ENCODE data around the gene PRKCB. TPM values are rescaled to one million over a fixed set of nuclear protein-coding genes. Genes with fewer than 3 reads are reported as not detected.

The PRKCB gene
- total RNA-seq, 1 donor from 2014 or later, result not detected

- no peaks in the 10 kb centered on the region for H3K36me3 Mint-ChIP-seq (ENCODE audit: unreplicated experiment)
- no peak overlapping the region for H3K4me3 Mint-ChIP-seq (ENCODE audit: unreplicated experiment)
- TF ChIP-seq, protein P1, sequence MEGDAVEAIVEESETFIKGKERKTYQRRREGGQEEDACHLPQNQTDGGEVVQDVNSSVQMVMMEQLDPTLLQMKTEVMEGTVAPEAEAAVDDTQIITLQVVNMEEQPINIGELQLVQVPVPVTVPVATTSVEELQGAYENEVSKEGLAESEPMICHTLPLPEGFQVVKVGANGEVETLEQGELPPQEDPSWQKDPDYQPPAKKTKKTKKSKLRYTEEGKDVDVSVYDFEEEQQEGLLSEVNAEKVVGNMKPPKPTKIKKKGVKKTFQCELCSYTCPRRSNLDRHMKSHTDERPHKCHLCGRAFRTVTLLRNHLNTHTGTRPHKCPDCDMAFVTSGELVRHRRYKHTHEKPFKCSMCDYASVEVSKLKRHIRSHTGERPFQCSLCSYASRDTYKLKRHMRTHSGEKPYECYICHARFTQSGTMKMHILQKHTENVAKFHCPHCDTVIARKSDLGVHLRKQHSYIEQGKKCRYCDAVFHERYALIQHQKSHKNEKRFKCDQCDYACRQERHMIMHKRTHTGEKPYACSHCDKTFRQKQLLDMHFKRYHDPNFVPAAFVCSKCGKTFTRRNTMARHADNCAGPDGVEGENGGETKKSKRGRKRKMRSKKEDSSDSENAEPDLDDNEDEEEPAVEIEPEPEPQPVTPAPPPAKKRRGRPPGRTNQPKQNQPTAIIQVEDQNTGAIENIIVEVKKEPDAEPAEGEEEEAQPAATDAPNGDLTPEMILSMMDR (IDR thresholded peaks at IDR 0.05), result no peak
- DNase-seq (ENCODE audit: extremely low spot score, unreplicated experiment), result no peak
- H3K27me3 Mint-ChIP-seq (ENCODE audit: unreplicated experiment), result no peaks in the 10 kb centered on the region
- peaks cover 13% of the 10 kb centered on the region for H3K9me3 Mint-ChIP-seq (ENCODE audit: unreplicated experiment)
- no peaks in the 10 kb centered on the region for H3K4me1 Mint-ChIP-seq (ENCODE audit: unreplicated experiment)
- no peak overlapping the region for H3K27ac Mint-ChIP-seq (ENCODE audit: unreplicated experiment)
Observed at GRCh38 chr16:24117680-24118079, 281.9 kb downstream of the PRKCB start.

GRCh38 chr16:24118126-24118821 lies 282.5 kb downstream of the PRKCB start:
- no peaks in the 10 kb centered on the region for H3K36me3 Mint-ChIP-seq (ENCODE audit: unreplicated experiment)
- no peaks in the 10 kb centered on the region for H3K27me3 Mint-ChIP-seq (ENCODE audit: unreplicated experiment)
- TF ChIP-seq, protein P1 (IDR thresholded peaks at IDR 0.05), result no peak
- peaks cover 13% of the 10 kb centered on the region for H3K9me3 Mint-ChIP-seq (ENCODE audit: unreplicated experiment)
- H3K27ac Mint-ChIP-seq (ENCODE audit: unreplicated experiment), result no peak overlapping the region
- H3K4me1 Mint-ChIP-seq (ENCODE audit: unreplicated experiment), result no peaks in the 10 kb centered on the region
- no peak for DNase-seq (ENCODE audit: extremely low spot score, unreplicated experiment)
- no peak overlapping the region for H3K4me3 Mint-ChIP-seq (ENCODE audit: unreplicated experiment)

GRCh38 chr16:24119807-24120206 lies 284.0 kb downstream of the PRKCB start:
- H3K27me3 Mint-ChIP-seq (ENCODE audit: unreplicated experiment), result no peaks in the 10 kb centered on the region
- no peaks in the 10 kb centered on the region for H3K36me3 Mint-ChIP-seq (ENCODE audit: unreplicated experiment)
- no peaks in the 10 kb centered on the region for H3K4me1 Mint-ChIP-seq (ENCODE audit: unreplicated experiment)
- no peak overlapping the region for H3K27ac Mint-ChIP-seq (ENCODE audit: unreplicated experiment)
- peaks cover 7% of the 10 kb centered on the region for H3K9me3 Mint-ChIP-seq (ENCODE audit: unreplicated experiment)
- H3K4me3 Mint-ChIP-seq (ENCODE audit: unreplicated experiment), result no peak overlapping the region
- no peak for DNase-seq (ENCODE audit: extremely low spot score, unreplicated experiment)
- TF ChIP-seq, protein P1 (IDR thresholded peaks at IDR 0.05), result no peak

DNA sequence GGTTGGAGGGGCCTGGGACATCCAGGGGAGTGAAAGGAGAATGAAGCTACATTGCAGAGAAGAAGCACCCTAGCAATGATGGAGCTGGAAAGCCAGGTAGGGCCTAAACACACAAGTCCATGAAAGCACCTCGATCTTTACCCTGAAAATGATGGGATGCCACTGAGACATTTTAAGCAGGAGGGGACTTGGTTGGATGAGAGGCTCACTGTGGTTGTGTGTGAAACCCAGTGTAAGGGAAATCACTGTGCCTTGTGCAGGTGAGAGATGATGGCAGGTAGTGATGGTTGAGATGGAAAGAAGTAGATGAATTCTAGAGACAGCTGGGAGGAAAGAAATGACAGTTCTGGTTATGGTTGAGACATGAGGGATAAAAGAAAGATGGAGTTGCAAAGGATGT lies 287.5 kb downstream of the PRKCB start:
- no peaks in the 10 kb centered on the region for H3K9me3 Mint-ChIP-seq (ENCODE audit: unreplicated experiment)
- no peaks in the 10 kb centered on the region for H3K36me3 Mint-ChIP-seq (ENCODE audit: unreplicated experiment)
- no peak overlapping the region for H3K27ac Mint-ChIP-seq (ENCODE audit: unreplicated experiment)
- no peaks in the 10 kb centered on the region for H3K4me1 Mint-ChIP-seq (ENCODE audit: unreplicated experiment)
- no peaks in the 10 kb centered on the region for H3K27me3 Mint-ChIP-seq (ENCODE audit: unreplicated experiment)
- DNase-seq (ENCODE audit: extremely low spot score, unreplicated experiment), result no peak
- H3K4me3 Mint-ChIP-seq (ENCODE audit: unreplicated experiment), result no peak overlapping the region
- TF ChIP-seq, protein P1 (IDR thresholded peaks at IDR 0.05), result no peak

GRCh38 chr16:24124291-24124690 lies 288.5 kb downstream of the PRKCB start:
- TF ChIP-seq, protein P1 (IDR thresholded peaks at IDR 0.05), result no peak
- no peaks in the 10 kb centered on the region for H3K27me3 Mint-ChIP-seq (ENCODE audit: unreplicated experiment)

More at GRCh38 chr16:24124291-24124690, 288.5 kb downstream of the PRKCB start:
- Mint-ChIP-seq H3K4me1 (ENCODE audit: unreplicated experiment) (no peaks in the 10 kb centered on the region), H3K4me3 (ENCODE audit: unreplicated experiment) (no peak overlapping the region), H3K27ac (ENCODE audit: unreplicated experiment) (no peak overlapping the region), H3K36me3 (ENCODE audit: unreplicated experiment) (no peaks in the 10 kb centered on the region), H3K9me3 (ENCODE audit: unreplicated experiment) (no peaks in the 10 kb centered on the region)
- no peak for DNase-seq (ENCODE audit: extremely low spot score, unreplicated experiment)
